NCI-H2196 (cell line): ENCODE data around the gene SLC6A15.

ENCODE experiments used
- DNase-seq: peaks from one replicate; lab custom pipeline; 2025; ENCODE audit not compliant: unreplicated experiment; lab: John Stamatoyannopoulos, UW

SLC6A15 gene

DNA sequence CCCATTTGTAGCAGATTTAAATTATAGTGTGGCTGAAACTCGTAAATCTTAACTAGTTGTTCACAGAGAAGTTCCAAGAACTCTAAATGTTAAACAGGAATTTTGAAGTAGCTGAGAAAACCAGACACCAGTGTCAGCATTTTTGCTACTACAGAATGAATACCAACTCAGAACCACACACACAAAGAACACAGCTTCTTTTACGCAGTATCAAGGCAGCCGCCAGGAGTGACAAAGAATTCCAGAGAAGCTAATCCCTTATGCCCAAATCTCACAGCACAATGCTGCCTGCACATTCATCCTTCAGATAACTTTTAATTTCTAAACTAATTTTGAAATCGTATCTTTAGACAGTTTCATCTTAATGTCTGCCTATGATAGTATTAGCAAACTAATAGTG is 37.4 kb downstream of the SLC6A15 start:
- no peak for DNase-seq

DNA sequence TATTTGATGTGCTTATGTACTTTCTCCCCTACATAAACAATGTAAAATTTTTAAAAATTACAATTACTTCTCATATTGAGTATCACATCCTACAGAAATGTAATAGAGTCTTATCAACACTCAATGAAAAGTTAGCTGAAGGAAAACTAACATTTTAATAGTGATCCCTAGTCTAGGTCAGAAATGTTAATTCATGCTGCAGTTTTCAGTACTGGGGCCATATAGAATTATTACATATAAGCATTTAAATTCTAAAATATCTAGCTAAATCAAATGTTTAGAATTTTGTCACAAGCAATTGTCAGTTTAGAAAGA is 37.8 kb downstream of the SLC6A15 start:
- no peak for DNase-seq

DNA sequence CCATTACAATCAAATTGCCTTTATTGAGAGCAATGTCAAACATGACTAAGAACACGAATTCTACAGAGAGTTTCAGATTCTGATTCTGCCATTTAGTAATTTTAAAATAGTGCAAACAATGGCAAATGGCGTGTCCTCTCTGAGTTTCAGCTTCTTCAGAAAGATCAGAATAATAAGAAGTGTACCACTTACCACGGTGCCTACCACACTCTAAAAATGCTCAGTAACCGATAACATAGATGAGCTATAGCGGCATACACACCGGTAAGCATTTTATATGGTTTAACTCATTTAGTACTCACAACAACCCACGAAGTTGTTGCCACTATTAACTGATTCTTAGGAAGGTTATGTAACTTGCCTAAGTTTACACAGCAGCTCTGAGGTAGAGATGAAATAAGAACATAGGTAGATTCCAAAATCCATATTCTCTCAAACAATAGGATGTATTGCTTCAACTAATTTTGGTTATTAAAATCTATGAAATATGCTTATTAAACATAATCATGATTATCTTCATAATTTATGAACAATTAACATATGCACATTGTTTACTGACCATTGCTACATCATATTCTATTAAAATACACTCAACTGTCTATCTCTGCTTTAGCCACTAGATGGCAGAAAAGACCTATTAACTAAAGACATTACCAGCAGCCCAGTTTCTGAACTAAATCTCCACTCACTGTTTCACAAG is 38.3 kb downstream of the SLC6A15 start:
- DNase-seq: peak; percentile 54

DNA sequence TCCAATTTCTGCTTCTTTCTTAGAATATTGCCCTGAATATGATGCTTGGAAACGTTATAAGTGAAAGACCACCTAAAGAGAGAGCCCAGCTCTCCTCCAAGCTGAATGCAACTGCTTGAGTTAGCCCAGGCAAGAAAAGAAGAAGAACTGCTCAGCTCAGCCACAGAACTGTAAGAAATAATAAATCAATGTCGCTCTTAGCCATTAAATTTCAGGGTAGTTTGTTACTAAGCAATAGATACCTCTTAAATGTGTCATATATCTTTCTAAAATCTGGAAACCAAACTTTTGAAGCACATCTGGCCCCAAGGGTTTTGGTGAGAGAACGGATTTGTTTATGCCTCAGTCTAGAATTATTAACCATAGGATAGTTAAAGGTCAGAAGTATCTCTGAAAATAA is 50.4 kb downstream of the SLC6A15 start:
- no peak for DNase-seq

DNA sequence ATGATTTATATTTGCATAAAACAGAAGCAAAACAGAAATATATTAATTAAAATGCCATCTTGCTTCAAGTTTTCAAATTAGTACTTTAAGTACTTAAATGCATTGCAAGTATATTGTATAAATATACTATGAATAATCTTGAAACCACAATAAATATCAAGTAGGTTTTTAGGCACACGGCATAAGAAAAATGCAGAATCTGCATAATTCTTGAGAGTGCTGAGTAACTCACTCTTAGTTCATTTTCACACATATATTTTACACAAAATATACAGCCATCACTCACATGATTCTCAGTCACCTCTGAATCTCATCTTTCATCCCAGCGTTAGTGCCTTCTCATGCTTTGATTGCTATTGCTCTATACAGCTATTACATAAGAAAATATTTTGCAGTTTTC is 51.9 kb downstream of the SLC6A15 start:
- no peak for DNase-seq

DNA sequence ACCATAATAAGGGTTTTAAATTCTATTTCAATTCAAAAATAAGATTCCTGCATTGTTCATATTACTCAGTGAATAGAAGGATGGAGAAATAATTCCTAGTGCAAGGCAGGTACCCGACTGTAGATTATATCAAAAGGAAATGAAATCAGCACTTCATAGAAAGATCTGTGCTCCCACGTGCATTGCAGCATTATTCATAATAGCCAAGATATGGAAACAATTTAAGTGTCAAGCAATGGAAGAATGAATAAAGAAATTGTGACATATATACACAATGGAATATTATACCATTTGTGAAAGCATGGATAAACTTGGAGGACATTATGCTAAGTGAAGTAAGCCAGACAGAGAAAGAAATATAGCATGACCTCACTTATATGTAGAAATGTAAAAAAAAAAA is 53.8 kb downstream of the SLC6A15 start:
- no peak for DNase-seq

DNA sequence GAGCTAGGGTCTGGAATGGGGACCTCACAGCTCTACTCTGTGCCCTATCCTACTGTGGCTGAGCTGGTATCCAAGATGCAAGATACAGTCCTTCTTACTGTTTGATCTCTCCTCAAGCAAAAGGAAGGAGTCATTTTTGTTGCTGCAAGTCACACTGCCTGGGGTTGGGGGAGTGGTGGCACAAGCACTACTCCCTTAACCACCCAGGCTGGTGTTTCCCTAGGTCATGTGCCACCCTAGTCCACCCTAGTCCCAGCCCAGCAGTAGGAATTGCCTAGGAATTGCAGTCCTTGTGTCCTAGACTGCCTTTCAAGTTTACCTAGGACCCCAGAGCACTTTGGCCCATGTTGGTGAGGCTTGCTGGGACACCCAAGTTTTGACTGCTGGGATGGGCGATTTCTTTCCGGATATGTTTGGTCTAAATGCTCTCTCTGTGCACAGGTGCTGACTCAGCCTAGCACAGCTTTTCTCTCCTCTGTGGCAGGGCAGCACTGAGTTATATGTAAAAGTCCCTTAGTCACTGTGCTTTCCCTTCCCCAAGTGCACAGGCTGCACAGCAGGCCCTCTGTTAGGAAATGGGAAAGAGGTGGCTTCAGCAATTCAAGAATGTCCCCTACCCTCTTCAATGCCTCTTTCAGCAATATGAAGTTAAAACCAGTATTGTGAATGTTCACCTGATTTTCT is 54.9 kb downstream of the SLC6A15 start:
- no peak for DNase-seq

DNA sequence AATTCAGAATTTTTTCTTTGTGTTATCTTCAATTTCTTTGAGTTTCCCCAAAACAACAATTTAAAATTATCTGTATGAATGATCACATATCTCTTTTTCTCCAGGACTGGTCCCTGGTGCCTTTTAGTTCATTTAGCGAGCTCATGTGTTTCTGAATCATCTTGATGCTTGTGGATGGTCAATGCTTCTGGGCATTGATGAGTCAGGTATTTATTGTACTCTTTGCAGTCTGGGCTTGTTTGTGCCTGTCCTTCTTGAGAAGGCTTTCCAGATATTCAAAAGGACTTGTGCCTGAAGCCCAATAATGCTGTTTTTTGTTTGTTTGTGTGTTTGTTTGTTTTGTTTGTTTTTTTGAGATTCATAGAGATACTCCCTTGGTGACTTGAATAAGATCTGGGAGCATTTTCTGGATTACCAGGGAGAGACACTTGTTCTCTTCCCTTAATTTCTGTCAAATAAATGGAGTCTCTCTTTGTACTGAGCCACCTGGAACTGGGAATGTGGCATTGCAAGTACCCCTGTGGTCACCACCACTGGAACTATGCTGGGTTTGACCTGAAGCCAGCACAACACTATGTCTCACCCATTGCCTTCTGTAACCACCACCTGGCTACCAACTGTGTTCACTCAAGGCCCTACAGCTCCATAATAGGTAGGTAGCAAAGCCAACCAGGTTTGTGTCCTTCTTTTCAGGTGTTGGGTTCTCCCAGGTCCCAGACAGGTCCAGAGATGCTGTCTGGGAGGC is 56.3 kb downstream of the SLC6A15 start:
- no peak for DNase-seq

DNA sequence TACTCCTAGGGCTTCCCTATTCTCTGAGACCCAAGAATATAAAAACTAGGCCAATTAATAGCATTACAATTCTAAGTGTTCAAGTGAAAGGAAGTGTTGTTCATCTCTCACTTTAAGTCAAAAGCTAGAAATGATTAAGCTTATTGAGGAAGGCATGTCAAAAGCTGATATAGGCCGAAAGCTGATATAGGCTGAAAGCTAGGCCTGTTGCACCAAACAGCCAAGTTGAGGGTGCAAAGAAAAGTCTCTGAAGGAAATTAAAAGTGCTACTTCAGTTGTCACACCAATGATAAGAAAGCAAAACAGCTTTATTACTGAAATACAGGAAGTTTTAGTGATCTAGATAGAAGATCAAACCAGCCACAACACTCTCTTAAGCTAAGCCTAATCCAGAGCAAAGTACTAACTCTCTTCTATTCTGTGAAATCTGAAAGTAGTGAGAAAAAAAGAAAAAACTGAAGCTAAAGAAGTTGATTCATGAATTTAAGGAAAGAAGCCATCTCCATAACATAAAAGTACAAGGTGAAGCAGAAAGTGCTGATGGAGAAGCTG is 68.9 kb downstream of the SLC6A15 start:
- DNase-seq: no peak

DNA sequence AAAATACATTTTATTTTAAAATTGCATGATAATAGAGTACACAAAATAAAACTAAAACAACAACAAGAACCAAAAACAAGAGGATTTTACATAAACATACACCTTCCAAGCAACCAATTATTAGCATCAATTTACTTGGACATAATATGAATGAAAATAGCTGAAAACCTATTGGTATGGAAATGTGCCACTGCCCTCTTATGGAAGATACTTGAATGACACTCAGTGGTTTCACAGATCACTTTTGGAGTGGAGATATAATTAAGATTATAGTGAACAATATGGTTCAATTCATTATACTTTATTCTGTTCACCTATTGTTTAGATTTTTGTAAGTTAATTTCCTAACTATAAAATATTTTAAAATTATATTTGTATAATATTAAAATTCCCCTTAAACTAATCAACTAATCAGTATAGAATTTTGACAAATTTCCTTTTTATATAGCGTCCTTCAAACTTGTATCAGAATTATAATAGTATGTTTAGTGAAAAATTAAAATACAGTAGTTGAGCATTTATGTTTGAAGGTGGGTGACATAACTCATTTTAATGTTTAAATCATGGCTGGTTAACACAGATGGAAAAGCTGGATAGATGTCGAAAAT is 70.1 kb downstream of the SLC6A15 start:
- peak; percentile 12 for DNase-seq

DNA sequence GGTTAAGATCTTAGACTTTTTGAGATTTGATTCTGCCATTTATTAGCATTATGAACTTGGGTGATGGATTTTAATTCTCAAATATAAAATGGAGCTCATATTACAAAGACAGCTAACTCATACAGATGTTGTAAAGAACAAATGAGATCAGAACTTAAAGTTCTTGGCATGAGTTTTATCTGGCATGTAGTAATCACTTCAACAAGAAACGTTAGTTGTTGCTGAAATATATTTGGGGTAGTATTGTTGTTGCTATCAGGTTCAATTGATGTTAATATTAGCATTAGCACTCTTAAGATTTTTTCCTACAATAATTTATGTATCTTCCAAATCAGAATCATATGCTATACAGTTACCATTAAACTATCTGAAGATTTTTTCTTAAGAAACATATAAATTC is 71.0 kb downstream of the SLC6A15 start:
- DNase-seq: no peak

DNA sequence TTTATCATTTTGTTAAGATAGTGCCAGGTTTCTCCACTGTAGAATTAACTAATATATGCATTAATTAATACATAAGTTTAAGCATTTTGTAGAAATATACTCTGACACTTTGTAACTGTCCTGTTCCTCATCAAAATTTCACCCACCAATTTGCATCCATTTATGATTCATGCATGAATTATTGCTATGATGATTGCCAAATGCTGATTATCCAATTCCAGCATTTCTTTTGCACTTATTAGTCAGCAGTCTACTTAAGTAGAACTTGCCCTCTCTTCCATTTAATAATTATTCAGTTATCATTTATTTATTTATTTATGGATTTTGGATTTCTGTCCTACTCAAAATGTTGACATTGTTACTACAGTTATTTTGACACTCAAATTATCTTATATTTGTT is 72.2 kb downstream of the SLC6A15 start:
- DNase-seq: no peak

DNA sequence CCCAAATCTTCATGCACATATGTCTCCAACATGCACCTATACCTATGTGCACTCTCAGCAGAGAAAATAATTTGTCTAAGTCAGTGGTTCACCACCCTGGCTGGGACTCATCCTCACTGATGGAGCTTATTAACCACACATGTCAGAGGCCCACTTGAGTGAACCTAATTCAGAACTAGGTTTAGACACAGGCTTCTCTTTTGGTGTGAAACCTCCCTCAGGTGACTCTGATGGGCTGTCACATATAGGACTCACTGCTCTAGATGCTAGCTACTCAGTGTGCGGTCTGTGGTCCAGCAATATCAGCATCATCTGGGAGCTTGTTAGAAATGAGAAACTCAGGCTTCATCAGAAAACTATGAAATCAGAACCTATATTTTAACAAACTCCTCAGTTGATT is 85.7 kb downstream of the SLC6A15 start:
- no peak for DNase-seq

DNA sequence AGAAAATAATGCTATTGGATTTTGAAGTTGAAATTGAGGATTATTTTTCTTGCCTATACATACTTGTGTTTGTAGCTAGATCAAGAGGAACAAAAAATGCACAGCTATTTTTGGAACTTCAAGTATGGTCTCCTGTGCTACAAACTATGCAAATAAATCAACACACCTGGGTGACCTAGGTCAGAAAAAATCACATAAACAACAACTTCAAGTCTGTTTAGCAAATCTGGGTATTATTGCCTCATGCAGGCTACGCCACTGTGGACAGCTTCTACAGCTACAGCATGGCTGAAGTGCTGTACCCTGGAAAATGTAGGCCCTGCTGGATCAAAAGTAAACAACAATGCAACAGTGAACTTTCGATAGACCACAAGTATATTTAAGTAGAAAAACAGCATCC is 87.5 kb downstream of the SLC6A15 start:
- no peak for DNase-seq

DNA sequence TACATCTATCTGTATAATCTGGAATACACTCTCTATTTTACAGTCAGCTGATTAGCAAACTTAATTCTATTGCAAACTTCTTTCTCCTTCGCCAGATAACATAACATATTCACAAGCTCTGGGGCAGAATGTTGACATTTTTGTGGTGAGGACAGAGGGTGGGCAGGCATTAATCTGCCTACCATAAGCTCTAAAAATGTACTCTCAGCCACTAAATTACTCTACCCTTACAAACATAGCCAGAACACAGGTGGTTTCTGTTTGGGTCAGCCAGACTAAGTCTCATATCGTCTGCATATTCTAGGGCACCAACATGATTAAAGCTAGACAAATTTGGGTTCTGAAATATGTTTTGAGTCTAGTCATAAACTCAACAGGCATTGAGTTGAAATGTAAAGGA is 90.1 kb downstream of the SLC6A15 start:
- DNase-seq: no peak

DNA sequence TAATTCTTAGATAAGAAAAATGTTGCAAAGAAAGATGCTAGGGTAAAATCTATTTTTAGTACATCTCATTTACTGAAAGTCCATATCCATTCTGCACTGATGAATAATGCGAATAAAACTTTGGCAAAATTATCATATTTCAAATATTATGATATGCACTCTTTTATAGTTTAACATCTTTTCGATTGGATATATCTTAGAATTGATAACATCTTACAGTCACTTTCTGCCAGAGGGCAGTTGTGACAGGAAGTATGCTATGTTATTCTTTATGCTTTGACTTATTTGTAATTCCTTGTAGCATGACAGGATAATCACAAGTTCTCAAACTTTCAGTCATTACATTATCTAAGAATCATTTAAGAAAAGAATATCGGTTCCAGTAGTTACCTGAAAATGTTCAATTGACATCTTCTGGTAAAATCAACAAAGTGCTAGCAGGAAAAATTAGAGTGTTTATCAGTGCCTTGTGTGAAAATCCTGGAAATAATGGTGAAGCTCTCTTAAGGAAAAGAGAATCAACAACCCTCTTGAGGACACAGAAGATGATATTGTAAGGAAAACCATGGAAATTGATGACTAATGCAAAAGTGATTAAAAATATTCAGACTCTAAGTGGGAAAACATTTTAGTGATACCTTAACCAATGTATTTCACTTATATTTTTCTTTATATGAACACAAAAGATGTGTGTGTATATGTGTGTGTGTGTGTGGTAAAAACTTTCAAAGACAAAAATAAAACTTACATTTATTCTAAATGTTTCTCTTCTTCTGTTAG is 95.5 kb downstream of the SLC6A15 start:
- DNase-seq: no peak

DNA sequence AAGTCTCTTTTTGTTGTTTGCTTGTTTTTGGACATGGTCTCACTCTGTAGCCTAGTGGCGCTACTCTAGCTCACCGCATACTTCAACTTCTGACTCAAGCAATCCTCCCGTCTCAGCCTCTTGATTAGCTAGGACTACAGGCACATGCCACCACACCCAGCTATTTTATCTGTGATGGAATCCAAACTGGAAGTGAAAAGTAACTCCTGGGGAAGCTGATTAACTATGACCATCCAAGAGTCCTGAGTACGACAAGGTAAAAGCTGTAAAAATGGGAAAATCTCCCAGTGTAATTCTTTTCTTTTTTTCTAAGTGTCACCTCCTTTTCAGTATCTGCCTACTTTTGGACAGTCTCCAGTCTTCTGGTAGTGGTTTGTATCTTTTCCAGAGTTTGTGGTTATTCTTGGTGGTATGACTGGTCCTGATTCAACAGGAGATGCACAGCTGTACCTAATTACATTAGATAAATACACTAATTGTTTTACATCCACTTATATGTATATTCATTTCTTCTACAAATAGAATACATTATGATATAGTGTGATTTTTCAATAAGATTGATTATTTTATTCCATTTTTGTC is 97.8 kb downstream of the SLC6A15 start:
- DNase-seq: no peak

DNA sequence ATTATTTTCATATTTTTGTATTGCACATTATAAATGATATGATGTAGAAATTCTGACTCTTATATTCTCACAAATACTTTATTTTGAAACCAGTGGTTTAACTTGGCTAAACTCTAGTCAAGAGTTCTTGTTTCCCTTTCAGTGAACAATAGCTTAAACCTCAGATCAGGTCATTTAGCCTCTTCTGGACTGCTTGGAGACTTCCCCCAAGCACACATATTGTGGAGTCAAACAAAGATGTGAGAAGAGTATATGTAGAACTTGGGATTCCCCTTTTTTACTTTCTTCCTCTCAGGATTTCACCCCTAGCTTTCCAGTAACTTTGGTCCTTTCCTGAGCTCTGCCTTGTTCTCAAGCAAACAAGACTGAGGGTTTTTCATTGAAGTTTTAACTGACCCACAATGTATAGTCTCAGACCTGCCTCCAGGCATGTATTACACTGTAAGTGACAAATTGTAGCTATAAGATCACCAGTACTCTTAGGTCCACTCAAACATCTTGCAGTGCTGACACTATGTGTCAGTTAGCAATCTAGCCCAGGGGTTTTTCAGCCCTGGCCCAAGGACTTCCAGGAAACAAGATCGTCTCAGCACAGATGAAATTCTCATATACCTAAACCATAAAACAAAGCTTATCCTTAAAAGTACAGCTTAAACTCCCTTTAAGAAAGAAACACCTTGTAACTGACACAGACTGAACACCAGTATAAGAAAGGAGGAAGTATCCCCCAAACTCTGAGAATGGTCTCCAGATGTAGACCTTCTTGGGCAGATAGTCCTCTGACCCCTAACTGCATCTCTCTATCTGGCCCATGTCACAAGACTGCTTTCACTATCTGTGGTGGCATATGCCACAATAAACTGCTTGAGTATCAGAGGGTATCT is 98.6 kb downstream of the SLC6A15 start:
- no peak for DNase-seq

DNA sequence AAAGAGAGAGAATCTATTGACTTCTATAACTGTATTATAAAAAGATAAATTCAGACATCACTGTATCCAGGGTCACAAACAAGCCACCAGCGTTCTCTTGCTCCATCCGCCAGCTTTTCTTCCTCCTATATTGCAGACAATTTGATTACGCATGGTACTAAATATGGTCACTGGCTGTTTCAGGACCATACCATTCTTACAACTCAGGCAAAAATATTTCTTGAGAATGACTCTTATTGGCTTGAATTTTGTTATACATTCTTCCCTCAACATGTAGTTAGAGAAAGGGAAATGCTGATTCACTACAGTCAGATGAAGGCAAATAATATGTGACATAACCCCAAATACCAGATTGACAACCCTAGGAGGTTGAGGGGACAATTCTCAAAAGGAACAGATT is 101.3 kb downstream of the SLC6A15 start:
- DNase-seq: no peak

DNA sequence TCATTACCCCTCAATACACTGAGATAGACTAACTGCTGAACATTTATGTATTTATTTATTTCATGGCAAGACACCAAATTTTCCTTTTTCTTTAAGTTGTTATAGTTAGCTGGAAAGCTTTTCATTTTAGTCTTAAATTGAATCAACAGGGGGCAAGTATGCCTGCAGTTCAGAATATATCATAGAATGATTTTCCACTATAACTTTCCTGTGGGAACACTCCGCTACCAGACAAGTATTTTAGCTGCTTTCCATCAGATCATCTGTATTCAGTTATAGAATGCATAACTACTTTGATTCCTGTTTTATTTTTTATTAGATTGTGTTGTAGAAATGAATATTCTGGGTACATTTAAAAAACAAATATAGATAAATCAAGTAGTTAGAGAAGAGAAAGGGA is 102.0 kb downstream of the SLC6A15 start:
- DNase-seq: no peak
